ENCODE data around the gene TM4SF18.
"Not testable (repeated sequence)": the region's sequence is repeated elsewhere in the genome, so short reads cannot be mapped to it uniquely, and the experiment has no call there.

Gene TM4SF18

GRCh38 chr3:149333176-149333859, at the start of gene TM4SF18:
Gene TM4SF18, minus strand, starts transcription at chr3:149333636. Its CDS starts 254 bp downstream, at chr3:149333382.
- DNase-seq (ENCODE audit: low read depth in 2 of 2, low spot score in 1 of 2): no peak

DNA sequence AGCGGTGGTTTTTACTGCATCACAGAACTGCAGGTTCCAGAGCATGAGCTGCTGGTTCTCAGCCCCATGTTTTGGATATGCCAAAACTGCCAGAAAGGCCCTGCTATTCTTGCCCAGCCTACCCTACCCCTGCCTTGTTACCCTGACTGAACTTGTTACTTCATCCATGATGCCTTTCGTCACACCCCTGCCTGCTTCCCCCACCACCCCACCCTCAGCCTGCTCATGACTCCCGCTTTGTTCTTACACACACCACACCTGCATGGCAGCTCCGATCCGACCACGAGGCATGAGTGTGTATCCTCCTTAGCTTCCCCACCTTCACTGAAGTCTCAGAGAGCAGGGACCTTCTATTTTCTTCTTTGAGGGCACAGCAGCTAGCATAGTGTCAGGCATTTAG, 49.1 kb upstream of the TM4SF18 start:
- no peak for DNase-seq (ENCODE audit: low read depth in 2 of 2, low spot score in 1 of 2)

DNA sequence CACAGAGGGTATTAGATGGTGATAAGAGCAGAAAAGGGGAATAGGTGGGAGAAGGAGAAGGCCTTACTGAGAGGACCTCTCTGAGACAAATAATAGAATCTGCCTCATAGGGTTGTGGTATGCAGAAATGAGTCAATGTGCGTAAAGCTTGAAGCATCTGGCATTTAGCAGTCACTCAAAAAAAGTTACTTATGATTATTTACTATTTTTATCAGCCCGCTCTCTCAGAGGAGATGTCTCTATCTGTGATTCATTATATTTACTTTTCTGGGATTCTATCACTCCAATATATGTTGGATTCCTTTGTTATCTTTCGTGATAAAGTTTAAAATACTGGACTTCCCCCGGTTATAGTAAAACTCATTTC, 48.6 kb upstream of the TM4SF18 start:
- DNase-seq (ENCODE audit: low read depth in 2 of 2, low spot score in 1 of 2): no peak

- no peak for DNase-seq (ENCODE audit: low read depth in 2 of 2, low spot score in 1 of 2)
These were observed 48.0 kb upstream of the TM4SF18 start for GRCh38 chr3:149381173-149382100.

- not testable (repeated sequence) for DNase-seq (ENCODE audit: low read depth in 2 of 2, low spot score in 1 of 2)
These were observed 46.8 kb upstream of the TM4SF18 start for GRCh38 chr3:149380220-149380619.

- no peak for DNase-seq (ENCODE audit: low read depth in 2 of 2, low spot score in 1 of 2)
These were observed 45.3 kb upstream of the TM4SF18 start for GRCh38 chr3:149378478-149379309.

- no peak for DNase-seq (ENCODE audit: low read depth in 2 of 2, low spot score in 1 of 2)
These were observed 44.2 kb upstream of the TM4SF18 start, which contains the start of gene TM4SF1 for GRCh38 chr3:149377408-149378364. Gene TM4SF1, minus strand, starts transcription at chr3:149377649. Its CDS starts 102 bp downstream, at chr3:149377547.

DNA sequence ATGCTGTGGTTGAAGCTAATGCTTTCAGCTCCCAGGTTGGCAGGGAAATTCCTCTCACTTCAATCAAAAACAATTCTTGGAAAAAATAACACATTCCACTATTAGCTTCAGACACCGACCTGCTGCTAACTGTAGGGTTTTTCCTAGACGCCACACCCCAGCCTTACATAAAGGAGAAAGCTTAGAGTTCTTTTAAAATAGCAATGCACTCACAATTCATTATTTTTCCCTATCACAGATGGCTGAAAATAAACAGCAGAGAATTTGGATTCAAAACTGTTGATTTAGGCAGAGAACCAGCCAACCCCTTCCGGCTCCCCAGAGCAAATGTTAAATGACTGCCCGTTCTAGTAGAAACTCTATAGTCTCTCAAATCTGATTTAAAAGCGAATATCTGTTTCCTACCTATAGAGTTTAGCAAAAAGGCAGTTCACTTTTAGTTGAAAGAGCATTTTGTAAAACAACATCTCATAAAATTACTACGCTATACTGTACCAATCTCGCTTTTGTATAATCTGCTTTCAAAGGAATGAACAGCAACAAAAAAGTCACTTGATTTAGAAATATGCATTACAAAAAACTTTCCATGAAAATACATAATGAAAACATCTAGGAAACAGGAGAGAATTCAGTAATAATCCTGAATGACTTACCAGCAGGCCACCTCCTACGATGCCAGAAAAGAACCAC, 43.4 kb upstream of the TM4SF18 start:
- no peak for DNase-seq (ENCODE audit: low read depth in 2 of 2, low spot score in 1 of 2)

GRCh38 chr3:149375501-149376196, 42.2 kb upstream of the TM4SF18 start:
- no peak for DNase-seq (ENCODE audit: low read depth in 2 of 2, low spot score in 1 of 2)

GRCh38 chr3:149374793-149375500, 41.5 kb upstream of the TM4SF18 start:
- DNase-seq (ENCODE audit: low read depth in 2 of 2, low spot score in 1 of 2): no peak

DNA sequence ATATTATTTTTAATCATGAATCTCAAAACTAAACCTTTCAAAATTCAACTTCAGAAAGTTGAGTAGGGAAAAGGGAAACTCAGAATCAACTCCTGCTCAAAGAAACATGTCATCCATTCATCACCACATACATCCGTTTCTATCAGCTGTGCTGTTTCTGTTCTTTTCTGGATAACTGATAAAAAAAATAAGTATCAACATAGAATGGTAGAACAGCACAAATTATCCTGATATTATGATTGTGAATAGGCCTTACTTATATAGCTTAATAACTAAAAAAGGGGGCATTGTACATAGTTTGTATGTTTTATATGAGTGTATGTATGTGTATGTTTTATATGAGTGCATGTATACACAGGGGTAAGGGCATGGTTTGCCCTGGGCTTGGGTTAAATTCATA, 41.0 kb upstream of the TM4SF18 start:
- no peak for DNase-seq (ENCODE audit: low read depth in 2 of 2, low spot score in 1 of 2)

DNA sequence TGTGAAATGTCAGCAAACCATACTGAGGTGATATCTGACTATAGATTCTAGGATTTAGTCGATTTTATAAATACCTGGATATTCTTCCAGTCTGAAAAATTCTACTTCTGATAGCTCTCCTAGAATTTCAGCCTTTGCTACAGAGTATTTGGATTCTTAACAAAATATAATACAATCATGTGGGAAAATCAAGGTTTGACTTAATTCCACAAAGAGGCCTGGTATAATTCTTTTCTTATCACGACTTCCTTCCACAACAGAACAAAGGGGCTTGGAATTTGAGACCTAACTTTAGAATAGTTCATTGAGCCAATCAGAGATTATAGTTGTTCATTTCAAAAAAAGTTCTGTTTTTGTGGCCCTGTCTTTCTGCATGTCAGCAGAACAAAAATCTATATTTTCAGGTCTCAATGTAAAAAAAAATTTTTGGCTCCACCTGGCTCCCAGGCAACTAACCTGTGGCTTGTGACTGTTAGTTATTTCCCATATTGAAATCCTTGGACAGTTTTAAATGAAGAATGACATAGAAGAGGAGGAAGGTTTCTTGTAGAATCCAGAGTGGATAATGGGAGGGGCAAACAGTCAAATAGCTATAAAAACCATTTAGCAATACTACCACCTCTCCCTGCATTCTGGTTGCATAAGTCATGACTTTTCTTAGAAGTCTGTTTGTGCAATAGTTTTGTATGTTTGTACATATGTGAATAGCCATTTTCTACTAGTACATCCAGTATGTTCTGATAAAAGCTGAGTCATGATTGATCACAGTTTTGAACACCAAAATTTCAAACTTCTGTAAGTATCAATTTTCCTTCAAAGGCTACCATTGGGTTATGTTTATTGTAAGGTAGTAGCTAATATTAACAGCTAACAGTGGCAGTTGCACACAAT, 40.0 kb upstream of the TM4SF18 start:
- no peak for DNase-seq (ENCODE audit: low read depth in 2 of 2, low spot score in 1 of 2)

GRCh38 chr3:149371723-149372114, 38.3 kb upstream of the TM4SF18 start:
- no peak for DNase-seq (ENCODE audit: low read depth in 2 of 2, low spot score in 1 of 2)

DNA sequence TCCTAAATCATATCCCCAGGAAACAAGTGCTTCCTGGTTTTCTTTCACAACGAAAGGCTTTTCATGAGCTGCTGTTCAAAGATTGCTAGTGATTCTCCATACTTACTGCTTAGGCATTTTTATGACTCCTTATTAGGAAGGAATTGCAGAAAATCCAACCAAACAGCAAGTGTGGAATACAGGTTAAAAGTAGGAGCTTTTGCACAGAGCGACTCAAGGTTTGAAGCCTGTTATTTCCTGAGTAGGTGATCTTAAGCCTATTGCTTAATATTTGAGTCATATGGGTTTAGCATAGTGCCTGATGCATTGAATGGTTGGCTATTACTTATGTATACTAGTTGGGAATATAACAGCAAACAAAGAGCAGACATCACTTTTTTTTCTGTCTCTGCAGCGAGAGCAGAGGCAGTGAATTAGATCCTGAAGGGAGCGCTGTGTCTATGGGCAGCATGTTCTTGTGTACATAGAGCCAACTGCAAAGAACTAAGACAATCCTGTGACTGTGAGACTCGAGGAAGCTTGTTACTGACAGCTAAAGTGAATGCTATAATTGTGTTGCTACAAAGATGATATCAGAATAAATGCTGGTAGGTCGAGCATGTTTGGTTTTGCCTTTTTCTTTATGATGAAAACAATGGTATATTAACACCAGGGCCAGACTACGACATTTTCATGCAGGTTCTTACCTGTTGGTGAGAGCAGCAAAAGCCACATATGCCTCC, 37.7 kb upstream of the TM4SF18 start:
- DNase-seq (ENCODE audit: low read depth in 2 of 2, low spot score in 1 of 2): no peak

DNA sequence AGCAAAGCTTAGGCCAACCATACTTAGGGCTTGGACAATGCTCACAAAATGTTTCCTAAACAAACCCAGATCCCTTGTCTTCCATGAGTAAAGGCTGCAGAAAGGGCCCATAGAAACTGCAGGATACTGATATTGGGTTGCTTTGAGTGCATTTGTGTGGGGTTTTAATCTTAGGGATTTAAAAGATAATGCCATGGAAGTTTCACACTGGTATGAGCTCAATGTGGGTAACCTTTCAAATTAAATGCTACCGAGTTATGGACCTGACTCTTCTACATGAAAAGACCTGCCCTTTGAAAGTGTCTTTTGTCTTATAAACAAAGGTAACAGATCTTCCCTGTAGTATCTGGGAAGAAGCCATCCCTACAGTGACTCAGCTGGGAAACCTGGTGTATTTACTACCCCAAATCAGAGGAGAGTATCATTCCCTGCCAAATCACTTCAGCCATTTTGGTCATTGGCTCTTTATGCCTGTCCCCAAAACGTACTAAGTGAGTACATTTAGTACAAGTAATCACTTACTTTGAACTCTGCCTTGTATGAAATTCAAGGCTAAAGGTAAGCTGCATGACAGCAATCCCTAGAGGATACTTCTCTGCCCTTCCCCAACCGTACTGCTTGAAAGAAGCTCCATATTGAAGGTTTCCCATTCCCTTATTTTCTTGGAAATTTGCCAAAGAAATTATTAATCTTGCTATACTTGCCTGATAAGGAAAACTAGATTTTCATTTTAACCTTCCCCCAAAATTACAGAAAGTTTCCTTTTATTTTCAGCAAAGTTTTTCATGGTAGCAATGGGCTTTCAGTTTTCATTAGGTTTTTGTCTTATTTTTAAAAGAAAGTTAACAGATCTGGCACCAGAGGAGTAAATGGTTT, 36.8 kb upstream of the TM4SF18 start:
- DNase-seq (ENCODE audit: low read depth in 2 of 2, low spot score in 1 of 2): no peak
